ENCODE results near the gene PLLP. TPM values are rescaled to one million over a fixed set of nuclear protein-coding genes. Genes with fewer than 3 reads are reported as not detected.

Gene PLLP
- total and polyA plus RNA-seq, 10 of the 15 experiments (the other 5 are each of a cell fraction or from before 2014, with no cell fraction given) = 0.21 to 5.8 (median 0.67) TPM

DNA sequence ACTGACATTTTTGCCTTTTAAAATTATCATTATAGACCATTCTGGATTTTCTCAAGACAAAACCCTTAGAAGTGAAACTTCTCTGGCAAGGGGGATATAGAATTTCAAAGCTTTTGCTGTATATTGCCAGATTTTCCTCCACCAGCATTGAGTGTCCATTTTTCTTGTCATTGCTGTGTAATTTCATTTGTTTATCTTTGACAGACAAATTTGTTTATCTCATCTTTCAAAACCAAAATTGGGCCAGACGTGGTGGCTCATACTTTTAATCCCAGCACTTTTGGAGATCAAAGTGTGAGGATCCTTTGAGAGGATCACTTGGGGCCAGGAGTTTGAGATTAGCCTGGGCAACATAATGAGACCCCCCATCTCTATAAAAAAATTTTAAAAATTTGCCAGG is 55.4 kb downstream of the PLLP start:
- no TSS peak for BruUV-seq (replicated peaks)
- FAIRE-seq = no peak
- Histone ChIP-seq H3K9ac (ENCODE audit: control insufficient read depth, insufficient read depth, low read length) (no peak overlapping the region), H3K27me3 (replicated peaks in 1 of 2; ENCODE audit: control insufficient read depth in 2 of 2, insufficient read depth in 2 of 2, low read length in 1 of 2) (no peaks in the 10 kb centered on the region), H3K4me3 (no peak overlapping the region), H3K79me2 (ENCODE audit: control insufficient read depth, insufficient read depth, low read length) (no peaks in the 10 kb centered on the region), H3K4me1 (ENCODE audit: control insufficient read depth, insufficient read depth, low read length) (no peaks in the 10 kb centered on the region), H3K9me3 (replicated peaks; ENCODE audit: control insufficient read depth, insufficient read depth, low read length) (no peaks in the 10 kb centered on the region), H3K4me2 (ENCODE audit: control insufficient read depth, insufficient read depth) (no peak overlapping the region), H4K20me1 (ENCODE audit: control insufficient read depth, insufficient read depth) (no peaks in the 10 kb centered on the region), H3K27ac (ENCODE audit: control insufficient read depth, insufficient read depth) (no peak overlapping the region), H2AFZ (ENCODE audit: control insufficient read depth, low read depth, low read length) (no peak overlapping the region), H3K36me3 (ENCODE audit: control insufficient read depth in 2 of 2, insufficient read depth in 2 of 2, low read length in 1 of 2) (peaks cover 8 to 36% of the 10 kb centered on the region in 2 experiments)
- ATAC-seq = no peak
- no peak for DNase-seq (ENCODE audit: low read depth, low spot score)
- no peak for TF ChIP-seq CREM (IDR thresholded peaks at IDR 0.05; ENCODE audit: low read depth)
- no peak for TF ChIP-seq ZBTB4 (CRISPR knock-in tag; IDR thresholded peaks at IDR 0.05)
- TF ChIP-seq IKZF1 (conservative IDR thresholded peaks at IDR 0.05) = no peak
- no peak for TF ChIP-seq USF1 (IDR thresholded peaks at IDR 0.05; ENCODE audit: borderline replicate concordance, extremely low read length, insufficient read depth, low read depth, low read length)
- no peak for TF ChIP-seq GATAD2B (conservative IDR thresholded peaks at IDR 0.05; ENCODE audit: low read depth)
- in situ Hi-C loops (cut with MboI) = no loop called here
- intact Hi-C loops (cut with micrococcal nuclease; ENCODE audit: unreplicated experiment) = no loop called here
- ChIA-PET CTCF (no interaction called here), RAD21 (ENCODE audit: unreplicated experiment) (interaction anchor here (1.0 kb wide), 1 partner anchor 70 kb away, joined by 3 read pairs; no protein-coding TSS in a partner anchor), POLR2A (no interaction called here), SMC1A (ENCODE audit: uncharacterized antibody, unreplicated experiment) (interaction anchor here (1.3 to 1.5 kb wide), 2 partner anchors 12 to 16 kb away, joined by 4 read pairs; no protein-coding TSS in a partner anchor)
- 86% methylated on average over 1 of the region's 1 CpG for WGBS (ENCODE audit: insufficient coverage, insufficient replicate concordance, low lambda C conversion rate, missing lambda C conversion rate)
